ENCODE measurements around the gene CACNG4.
"Not testable (repeated sequence)": the region's sequence is repeated elsewhere in the genome, so short reads cannot be mapped to it uniquely, and the experiment has no call there.

CACNG4 gene

DNA sequence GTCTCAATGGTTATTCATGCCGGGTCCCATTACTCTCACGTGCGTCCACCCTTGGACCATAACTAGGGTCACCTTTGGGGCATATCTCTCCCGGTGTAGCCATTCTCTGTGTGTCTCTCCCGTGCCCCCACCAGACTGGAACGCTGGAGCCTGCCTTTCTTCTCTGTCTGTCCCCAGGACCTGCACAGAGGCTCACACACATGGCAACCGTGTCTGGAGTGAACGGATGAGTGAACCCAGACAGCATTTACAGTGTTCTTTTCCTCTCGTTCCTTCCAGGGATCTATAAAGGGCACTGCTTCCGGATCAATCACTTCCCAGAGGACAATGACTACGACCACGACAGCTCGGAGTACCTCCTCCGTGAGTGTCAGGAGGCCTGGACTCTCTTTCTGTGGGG lies 53.4 kb downstream of the CACNG4 start:
- no peak for DNase-seq (ENCODE audit: low read depth, low spot score)

DNA sequence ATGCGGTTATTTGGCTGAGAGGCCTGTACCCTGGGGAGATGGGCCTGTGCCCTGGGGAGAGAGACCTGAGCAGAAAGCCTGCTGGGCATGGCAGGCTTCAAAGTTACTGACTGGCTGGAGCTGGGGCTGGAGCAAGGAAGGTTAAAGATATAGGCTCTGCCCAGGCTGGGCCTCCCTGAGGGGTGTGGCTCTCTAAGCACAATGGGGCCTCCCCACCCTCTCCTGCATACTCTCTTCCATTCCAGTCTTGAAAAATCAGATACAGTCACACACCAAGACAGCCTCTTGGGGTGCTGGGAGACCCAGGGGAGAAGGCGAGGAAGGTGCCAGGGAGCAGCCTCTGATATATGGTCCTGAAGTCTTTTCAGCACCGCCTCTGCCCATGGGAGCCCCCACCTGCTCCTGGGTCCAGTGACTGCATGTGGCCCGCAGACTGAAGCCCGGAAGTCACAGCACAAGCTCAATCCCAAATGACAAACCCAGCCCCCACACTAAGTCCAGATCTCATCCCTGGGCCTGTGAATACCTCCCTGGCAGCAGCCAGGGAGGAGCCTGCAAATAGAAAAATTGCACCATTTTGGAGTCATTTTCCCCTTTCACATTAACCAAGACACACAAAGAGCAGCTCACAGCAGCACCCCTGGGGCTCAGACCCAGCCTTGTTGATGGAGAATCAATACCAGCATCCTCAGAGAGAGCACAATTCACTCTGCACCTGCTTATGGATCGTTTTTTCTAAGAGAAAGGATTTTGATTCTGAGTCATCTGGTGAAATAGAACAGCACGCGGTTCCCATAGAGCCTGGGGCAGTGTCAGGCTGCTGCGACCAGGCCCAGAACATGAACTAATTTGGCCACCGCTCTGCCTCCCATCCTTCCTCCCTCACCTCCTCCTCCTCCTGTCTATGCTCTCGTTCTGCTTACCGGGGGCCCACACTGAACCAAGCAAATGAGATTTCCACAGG lies 54.2 kb downstream of the CACNG4 start:
- DNase-seq (ENCODE audit: low read depth, low spot score): no peak

DNA sequence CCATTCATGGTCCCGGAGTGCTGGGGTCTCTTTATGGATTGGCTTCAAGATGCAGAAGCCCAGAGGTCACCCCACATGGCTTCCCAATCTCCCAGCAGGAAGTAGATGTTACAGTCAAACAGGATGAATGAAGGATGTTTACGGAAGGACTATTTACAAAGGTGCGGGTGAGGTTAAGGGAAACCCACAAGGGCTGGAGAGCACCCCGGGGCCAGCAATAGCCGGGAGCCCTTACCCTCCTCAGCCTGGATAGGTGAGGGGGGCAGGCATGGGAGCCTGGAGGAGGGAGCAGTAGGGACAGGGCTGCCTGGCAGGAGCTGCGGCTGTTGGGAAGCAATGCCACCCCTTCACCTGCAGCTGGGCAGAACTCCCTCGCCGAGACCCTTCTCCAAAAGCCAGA lies 55.3 kb downstream of the CACNG4 start:
- no peak for DNase-seq (ENCODE audit: low read depth, low spot score)

DNA sequence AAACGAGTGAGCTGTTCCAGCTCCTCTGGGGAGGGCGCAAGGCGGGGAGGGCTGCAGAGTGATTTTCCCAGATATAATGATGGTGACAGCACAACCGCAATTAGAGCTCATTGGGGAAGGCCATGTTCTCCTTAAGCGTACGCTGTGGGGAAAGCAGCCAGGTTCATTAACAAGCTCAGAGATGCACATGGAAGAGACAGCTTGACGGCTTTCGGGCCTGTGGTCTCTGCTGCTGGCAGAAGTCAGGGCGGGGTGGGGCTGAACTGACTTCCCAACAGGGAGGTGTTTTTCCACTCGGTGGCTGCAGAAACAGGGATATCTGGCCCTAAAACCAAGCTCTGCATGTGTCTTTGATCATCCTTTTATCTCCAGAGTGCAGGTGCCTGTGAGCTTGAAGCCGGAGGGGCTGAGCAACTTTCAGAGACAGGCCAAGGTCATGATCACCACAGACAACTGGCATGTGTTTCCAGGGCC lies 55.8 kb downstream of the CACNG4 start:
- no peak for DNase-seq (ENCODE audit: low read depth, low spot score)

DNA sequence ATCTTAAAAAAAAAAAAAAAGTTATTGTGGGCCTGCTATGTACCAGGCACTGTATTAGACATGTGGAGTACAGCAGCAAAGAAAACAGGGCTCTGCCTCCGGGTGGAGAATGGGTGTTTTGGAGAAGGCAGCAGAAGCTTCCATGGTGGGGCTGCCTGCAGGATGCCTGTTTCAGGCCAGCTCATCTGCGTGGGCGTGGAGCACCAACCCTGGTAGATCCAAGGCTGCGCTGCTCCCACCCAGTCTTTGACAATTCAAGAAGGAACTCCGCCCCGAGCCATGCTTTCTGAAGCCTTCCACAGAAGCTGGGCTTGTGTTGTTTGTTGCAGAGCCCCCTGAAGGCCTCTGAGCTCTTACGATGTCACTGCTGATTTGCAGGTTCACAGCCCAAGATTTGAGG lies 56.7 kb downstream of the CACNG4 start:
- DNase-seq (ENCODE audit: low read depth, low spot score): no peak

DNA sequence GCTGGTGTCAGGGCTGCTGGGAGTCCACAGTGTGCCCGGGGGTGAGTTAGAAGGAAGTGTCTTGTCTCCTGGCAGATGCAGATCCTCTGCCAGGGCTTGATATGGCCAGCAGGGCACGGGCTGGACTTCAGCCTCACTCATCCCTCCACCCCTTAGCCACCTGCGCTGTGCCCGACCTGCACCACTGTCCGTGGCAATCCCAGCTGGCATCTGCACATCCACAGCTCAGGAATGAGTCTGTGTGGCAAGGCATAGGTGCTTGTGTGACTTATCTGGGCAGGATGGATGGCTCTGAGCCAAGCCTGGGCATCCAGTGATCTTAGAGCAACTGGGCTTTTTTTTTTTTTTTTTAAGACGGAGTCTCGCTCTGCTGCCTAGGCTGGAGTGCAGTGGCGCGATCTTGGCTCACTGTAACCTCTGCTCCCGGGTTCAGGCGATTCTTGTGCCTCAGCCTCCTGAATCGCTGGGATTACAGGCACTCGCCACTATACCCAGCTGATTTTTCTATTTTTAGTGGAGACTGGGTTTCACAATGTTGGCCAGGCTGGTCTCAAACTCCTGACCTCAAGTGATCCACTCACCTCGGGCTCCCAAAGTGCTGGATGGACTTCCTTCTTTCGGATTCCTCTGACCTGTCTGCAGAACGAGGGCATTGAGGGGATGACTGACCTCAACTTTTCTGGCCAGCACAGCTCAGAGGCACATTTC lies 57.4 kb downstream of the CACNG4 start:
- no peak for DNase-seq (ENCODE audit: low read depth, low spot score)

DNA sequence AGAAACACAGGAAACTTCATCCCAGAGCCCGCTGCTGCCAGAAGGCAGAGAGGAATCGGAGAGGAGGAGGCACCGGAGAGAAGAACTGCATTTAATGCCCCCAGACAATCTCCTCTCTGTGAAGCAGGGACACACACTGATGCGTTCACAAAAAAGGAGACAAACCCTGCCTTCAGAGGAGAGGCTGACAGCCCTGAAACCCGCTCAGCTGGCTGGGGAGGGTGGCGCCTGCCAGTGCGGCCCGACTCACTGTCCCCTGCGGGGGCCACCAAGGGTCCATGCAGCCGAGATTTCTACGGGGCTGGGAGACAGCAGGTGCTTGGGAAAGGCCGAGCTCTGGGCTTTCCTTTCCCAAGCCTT lies 57.9 kb downstream of the CACNG4 start:
- DNase-seq (ENCODE audit: low read depth, low spot score): no peak

DNA sequence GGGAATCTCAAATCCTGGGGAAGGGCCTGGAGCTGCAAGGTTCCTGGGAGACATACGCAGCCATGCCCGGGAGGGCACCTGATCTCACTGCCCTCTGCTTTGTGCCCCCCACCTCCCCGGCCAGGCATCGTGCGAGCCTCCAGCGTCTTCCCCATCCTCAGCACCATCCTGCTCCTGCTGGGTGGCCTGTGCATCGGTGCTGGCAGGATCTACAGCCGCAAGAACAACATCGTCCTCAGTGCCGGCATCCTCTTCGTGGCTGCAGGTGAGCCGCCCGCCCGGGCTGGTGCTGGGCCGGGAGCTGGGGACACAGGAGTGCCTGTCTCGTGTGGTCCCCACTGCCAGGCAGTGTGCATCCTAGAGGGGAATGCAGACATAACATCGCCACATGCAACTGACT lies 60.2 kb downstream of the CACNG4 start:
- no peak for DNase-seq (ENCODE audit: low read depth, low spot score)

DNA sequence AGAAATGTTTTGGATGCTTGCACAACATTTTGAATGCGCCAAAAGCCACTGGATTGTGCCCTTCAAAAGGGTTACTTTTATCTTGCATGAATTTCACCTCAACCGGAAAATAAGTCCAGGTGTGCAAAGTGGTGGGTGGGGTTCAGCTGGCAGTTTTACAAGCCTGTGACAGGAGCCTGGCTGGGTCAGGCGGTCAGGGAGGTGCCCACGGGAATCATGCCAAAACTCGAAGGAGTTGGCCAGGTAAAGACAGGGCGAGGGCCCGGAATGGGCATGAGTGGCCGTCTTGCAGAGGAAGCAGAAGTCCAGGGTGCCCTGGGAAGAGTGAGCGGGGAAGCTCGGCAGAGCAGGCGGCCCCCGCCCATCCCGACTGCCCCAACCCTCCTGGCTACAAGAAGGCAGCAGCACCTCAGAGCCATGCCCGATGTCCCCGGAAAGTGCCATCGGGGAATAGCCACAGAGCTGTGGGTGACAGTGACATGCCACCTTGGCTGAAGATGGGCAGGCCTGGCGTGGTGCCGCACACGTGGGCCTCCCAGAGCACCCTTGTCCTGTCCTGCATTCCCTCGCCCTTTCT lies 60.8 kb downstream of the CACNG4 start:
- no peak for DNase-seq (ENCODE audit: low read depth, low spot score)

DNA sequence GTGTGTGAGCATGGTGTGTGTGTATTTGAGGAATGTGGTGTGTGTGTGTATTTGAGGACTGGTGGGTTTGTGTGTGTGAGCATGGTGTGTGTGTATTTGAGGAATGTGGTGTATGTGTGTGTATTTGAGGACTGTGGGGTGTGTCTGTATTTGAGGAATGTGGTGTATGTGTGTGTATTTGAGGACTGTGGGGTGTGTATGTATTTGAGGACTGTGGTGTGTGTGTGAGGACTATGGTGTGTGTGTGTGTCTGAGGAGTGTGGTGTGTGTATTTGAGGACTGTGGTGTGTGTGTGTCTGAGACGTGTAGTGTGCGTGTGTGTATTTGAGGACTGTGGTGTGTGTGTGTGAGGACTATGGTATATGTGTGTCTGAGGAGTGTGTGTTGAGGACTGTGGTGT lies 61.8 kb downstream of the CACNG4 start:
- no peak for DNase-seq (ENCODE audit: low read depth, low spot score)

DNA sequence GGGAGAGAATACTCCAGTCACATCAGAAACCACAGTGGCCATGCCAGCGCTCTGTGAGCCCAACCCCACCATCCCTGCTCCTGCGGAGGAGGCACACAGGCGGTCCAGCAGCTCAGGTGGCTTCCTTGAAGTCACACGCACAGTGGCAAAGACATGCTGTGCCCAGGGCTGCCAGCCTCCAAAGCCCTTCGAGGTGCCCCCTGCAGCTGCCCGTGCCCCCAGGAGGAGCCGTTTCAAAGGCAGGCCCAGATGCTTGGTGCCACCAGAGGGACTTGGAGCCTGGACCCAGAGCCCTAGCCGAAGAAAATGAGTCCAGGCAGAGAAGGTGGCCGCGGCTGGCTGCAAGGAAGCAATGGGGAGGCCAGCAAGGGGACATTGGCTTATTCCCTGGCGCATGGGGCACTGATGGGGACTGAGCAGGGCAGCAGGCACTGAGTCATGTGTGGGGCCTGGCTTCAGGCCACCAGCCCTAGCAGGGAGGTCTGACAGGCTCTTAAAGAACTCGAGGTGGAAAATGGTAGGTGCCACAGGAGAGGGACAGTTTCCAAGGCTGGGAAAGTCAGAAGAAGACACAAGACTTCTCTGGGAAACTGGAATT lies 62.6 kb downstream of the CACNG4 start:
- DNase-seq (ENCODE audit: low read depth, low spot score): no peak

DNA sequence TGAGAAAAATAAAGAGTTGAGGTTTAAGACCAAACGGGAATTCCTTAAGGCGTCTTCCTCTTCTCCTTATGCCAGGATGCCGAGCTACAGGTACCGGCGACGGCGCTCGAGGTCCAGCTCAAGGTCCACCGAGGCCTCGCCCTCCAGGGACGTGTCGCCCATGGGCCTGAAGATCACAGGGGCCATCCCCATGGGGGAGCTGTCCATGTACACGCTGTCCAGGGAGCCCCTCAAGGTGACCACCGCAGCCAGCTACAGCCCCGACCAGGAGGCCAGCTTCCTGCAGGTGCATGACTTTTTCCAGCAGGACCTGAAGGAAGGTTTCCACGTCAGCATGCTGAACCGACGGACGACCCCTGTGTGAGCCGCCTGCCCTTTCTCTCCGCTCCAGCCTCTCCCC lies 66.1 kb downstream of the CACNG4 start:
- no peak for DNase-seq (ENCODE audit: low read depth, low spot score)

DNA sequence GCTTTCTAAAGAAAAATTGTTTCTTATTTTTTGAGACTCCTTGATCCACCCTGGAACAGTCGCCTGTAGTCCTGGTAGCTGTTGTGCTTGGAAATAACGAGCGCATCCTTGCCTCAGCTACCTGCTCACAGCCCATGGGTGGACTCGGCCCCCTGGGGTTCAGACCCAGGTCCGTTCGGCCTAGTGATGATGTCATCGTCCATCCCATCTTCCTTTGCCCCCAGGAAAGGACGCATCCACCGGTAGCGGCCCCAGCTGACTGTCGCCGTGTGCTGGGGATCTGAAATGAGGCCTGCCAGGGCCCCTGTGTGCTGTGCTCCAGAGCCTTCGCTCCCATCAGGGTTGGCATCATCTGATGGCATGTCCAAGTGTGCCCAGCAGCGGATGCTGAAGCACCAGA lies 67.9 kb downstream of the CACNG4 start:
- no peak for DNase-seq (ENCODE audit: low read depth, low spot score)

DNA sequence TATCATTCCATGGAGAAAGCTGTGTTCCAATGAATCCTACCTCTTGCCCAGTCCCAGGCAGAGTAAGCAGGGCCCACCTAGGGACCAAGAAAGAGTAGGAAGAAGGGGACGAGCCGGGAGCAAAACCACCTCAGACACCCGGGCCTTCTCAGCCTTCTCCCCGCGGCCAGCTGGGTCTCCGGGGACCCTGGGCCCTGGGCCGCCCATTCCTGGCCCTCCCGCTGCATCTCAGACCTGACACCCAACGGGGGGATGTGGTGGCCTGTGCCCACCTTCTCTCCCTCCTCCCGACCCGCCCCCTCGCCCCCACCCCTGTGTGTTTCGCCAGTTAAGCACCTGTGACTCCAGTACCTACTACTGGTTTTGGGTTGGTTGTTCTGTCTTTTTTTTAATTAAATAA lies 68.5 kb downstream of the CACNG4 start:
- DNase-seq (ENCODE audit: low read depth, low spot score): no peak

DNA sequence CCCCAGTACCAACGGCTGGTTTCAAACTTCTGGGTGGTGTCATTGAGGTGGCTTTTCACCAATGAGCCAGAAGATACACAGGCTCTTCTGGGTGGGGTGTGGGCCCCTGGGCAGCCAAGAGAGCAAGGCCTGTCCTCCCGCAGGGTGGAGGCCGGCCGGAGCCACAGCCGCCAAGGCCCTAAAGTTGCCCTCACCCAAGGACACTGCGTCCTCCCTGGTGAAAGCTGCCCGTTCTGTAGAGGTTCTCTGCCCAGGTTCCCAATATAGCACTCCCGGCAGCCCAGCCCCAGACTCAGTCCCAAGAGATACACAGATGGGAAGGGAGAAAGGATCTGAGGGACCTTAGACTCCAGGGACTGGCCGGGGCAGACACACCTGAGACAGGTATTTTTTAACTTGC lies 69.1 kb downstream of the CACNG4 start:
- DNase-seq (ENCODE audit: low read depth, low spot score): no peak

DNA sequence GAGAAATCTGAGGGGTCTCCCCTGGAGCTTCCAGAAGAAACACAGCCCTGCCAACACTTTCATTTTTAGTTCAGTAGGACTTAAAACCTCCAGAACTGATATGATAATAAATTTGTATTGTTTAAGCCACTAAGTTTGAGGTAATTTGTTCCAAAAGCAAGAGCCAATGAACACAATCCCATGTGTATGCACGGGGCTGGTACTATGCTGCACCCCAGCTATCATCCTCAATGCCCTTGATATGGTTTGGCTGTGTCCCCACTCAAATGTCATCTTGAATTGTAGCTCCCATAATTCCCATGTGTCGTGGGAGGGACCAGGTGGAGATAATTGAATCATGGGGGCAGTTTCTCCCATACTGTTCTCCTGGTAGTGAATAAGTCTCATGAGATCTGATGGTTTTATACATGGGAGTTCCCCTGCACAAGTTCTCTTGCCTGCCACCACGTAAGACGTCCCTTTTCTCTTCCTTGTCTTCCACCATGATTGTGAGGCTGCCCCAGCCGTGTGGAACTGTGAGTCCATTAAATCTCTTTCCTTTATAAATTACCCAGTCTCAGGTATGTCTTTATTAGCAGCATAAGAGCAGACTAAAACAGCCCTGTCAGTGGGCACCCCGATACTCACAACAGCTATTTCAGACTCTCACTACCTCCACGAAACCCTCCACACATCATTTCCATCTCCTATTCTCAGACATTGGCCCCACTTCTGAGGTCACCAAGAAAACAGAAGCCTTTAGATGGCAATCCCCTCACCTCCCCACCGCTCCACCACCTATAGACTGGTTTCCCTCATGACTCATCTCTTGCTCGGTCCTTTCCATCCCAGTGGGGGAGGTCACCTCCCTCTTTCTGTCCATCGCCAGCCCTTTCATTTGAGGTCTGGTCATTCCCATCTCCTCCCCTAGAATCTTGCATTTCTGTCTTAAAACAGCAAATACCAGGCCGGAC lies 70.9 kb downstream of the CACNG4 start:
- no peak for DNase-seq (ENCODE audit: low read depth, low spot score)

DNA sequence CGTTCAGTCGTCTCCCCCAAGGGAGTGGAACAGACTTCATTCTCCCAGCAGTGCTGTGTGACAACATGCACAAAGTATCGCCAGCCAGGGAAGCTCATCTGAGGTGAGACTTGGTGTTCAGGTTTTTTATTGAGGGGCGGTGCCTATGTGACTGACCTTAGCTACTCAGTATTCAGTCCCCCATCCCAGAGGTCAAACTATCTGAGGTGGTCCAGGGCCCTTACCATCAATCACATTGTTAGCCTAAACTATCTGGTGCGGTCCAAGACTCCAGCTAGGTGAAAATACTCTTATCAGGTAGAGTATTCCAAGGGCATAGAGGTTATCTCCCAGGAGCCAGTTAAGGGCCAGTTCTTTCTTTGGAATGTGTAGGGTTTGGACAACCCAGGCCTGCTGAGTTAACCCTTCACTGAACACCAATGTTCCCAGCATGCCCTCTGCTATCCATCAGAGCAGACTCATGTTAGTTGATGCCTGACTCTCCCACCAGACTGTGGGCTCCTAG lies 74.4 kb downstream of the CACNG4 start:
- DNase-seq (ENCODE audit: low read depth, low spot score): peak; percentile 31

DNA sequence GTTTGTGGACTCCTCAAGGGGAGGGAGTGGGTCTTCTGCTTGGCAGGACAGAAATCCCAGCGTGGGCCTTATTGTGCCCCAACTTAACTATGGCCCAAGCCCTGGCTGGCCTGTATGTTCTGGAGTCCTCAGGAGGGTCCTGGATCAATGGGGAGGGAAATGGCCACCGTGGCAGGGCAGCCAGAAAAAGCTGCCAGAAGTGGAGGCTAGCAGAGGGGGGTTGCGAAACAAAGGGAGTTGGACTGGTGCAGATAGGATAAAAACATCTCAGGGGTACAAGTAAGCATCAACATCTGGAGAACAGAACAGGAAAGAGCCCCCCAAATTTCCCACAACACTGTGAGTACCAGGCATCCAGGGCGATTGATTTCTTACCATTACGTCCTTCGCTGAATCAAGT lies 76.1 kb downstream of the CACNG4 start:
- DNase-seq (ENCODE audit: low read depth, low spot score): no peak

DNA sequence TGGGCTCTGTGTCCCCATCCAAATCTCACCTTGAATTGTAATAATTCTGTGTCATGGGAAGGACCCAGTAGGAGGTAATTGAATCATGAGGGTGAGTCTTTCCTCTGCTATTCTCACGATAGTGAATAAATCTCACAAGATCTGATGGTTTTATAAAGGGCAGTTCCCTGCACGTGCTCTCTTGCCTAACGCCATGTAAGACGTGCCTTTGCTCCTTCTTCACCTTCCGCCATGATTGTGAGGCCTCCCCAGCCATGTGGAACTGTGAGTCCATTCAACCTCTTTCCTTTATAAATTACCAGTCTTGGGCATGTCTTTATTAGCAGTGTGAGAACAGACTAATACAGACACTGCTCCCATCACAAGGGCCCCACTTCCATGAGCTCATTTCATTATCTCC lies 76.6 kb downstream of the CACNG4 start:
- DNase-seq (ENCODE audit: low read depth, low spot score): not testable (repeated sequence)

DNA sequence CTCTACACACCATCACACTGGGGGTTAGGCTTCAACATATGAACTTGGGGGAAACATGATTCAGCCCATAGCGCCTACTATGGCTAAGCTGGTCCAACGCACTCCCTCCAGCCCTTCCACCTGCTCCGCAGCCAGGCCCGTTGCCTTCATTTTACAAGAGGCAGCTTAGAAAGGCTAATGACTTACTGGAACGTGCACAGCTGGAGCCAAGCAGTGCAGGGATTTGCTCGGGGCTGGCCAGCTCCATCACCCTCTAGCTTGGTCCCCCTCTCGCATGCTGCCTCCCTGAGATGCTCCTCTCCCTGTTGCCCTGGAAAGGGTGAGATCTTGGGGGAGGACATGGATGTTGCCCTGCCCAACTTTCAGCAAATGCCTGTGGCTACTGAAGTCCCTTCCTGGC lies 77.0 kb downstream of the CACNG4 start:
- DNase-seq (ENCODE audit: low read depth, low spot score): peak; percentile 32
